ENCODE results near the gene MEIS1.
A peak's percentile ranks its signal among the peaks of the same experiment; 100 is the strongest.

Gene MEIS1

GRCh38 chr2:66541646-66542045 is 106.7 kb downstream of the MEIS1 start:
- no peak for DNase-seq

- DNase-seq: no peak
These were observed 108.4 kb downstream of the MEIS1 start for GRCh38 chr2:66543257-66543767.

- DNase-seq: no peak
These were observed 109.3 kb downstream of the MEIS1 start for GRCh38 chr2:66544258-66544657.

- no peak for DNase-seq
These were observed 110.3 kb downstream of the MEIS1 start for GRCh38 chr2:66545258-66545657.

GRCh38 chr2:66547118-66547517 is 112.2 kb downstream of the MEIS1 start:
- DNase-seq: no peak

- no peak for DNase-seq
These were observed 113.0 kb downstream of the MEIS1 start for GRCh38 chr2:66547887-66548286.

GRCh38 chr2:66548422-66548821 is 113.5 kb downstream of the MEIS1 start:
- no peak for DNase-seq

- DNase-seq: no peak
These were observed 115.9 kb downstream of the MEIS1 start for GRCh38 chr2:66550826-66551225.

- DNase-seq: peak; percentile 79
These were observed 118.4 kb downstream of the MEIS1 start for GRCh38 chr2:66553370-66553769.

GRCh38 chr2:66555091-66555490 is 120.2 kb downstream of the MEIS1 start:
- no peak for DNase-seq

GRCh38 chr2:66555501-66556324 is 120.8 kb downstream of the MEIS1 start:
- peak; percentile 80 for DNase-seq

- no peak for DNase-seq
These were observed 124.7 kb downstream of the MEIS1 start for GRCh38 chr2:66559672-66560071.

- DNase-seq: no peak
These were observed 125.8 kb downstream of the MEIS1 start for GRCh38 chr2:66560683-66561082.

- peak; percentile 37 for DNase-seq
These were observed 126.8 kb downstream of the MEIS1 start for GRCh38 chr2:66561645-66562303.

- no peak for DNase-seq
These were observed 127.4 kb downstream of the MEIS1 start for GRCh38 chr2:66562304-66562685.

- no peak for DNase-seq
These were observed 128.5 kb downstream of the MEIS1 start for GRCh38 chr2:66563473-66563872.

GRCh38 chr2:66565291-66565690 is 130.4 kb downstream of the MEIS1 start:
- DNase-seq: no peak

- DNase-seq: peak; percentile 36
These were observed 131.9 kb downstream of the MEIS1 start for GRCh38 chr2:66566726-66567399.

GRCh38 chr2:66567729-66568128 is 132.8 kb downstream of the MEIS1 start:
- no peak for DNase-seq

GRCh38 chr2:66568650-66569300 is 133.8 kb downstream of the MEIS1 start:
- DNase-seq: no peak

- peak; percentile 59 for DNase-seq
These were observed 134.5 kb downstream of the MEIS1 start for GRCh38 chr2:66569321-66569851.

GRCh38 chr2:66569974-66570373 is 135.0 kb downstream of the MEIS1 start:
- DNase-seq: no peak

GRCh38 chr2:66570471-66570870 is 135.5 kb downstream of the MEIS1 start:
- DNase-seq: peak; percentile 33
